Measurements from ENCODE around the gene MKRN2. TPM values are rescaled to one million over a fixed set of nuclear protein-coding genes. Genes with fewer than 3 reads are reported as not detected.

Gene MKRN2
- total and polyA plus RNA-seq, 12 donors, result 26.0 to 51.0 (median 37.3) TPM

- no peaks in the 10 kb centered on the region for H3K27me3 ChIP-seq
- no peaks in the 10 kb centered on the region for H3K9me3 ChIP-seq
- intact Hi-C loops (cut with DNase I), result loop anchor here in 1 of 10 donors (10.0 kb wide), 1 partner anchor 46 kb away; no protein-coding TSS in a partner anchor
- ATAC-seq (no peak), DNase-seq (no peak)
- 100% methylated on average over 1 of the region's 1 CpG for WGBS, 2 donors
- peaks cover 0 to 14% (median 5%) of the 10 kb centered on the region in 9 donors for H3K4me1 ChIP-seq
- no peak overlapping the region for H3K27ac ChIP-seq
- no peak for TF ChIP-seq CTCF (IDR thresholded peaks at IDR 0.05)
- peaks cover 0 to 92% (median 61%) of the 10 kb centered on the region in 9 donors for H3K36me3 ChIP-seq
- no peak overlapping the region for H3K4me3 ChIP-seq
Measured at GRCh38 chr3:12608376-12608775, 51.5 kb downstream of the MKRN2 start.

GRCh38 chr3:12611117-12611516 is 54.2 kb downstream of the MKRN2 start:
- Histone ChIP-seq H3K36me3 (peaks cover 0 to 92% (median 46%) of the 10 kb centered on the region in 9 donors), H3K27me3 (no peaks in the 10 kb centered on the region), H3K4me3 (no peak overlapping the region), H3K9me3 (no peaks in the 10 kb centered on the region), H3K4me1 (peaks cover 0 to 37% (median 11%) of the 10 kb centered on the region in 9 donors), H3K27ac (no peak overlapping the region)
- TF ChIP-seq CTCF (IDR thresholded peaks at IDR 0.05), result no peak
- ATAC-seq, result peak in 2 of 8 donors; percentile 25 to 65
- 72 to 76% methylated on average over 5 of the region's 5 CpGs for WGBS, 2 donors
- DNase-seq, result no peak
- intact Hi-C loops (cut with DNase I), result no loop called here

- WGBS, 2 donors, result 82 to 90% methylated on average over 6 of the region's 6 CpGs
- ATAC-seq, result no peak
Measured at GRCh38 chr3:12612514-12613226, 55.8 kb downstream of the MKRN2 start.

GRCh38 chr3:12613250-12613649 is 56.4 kb downstream of the MKRN2 start:
- 31% methylated on average over 4 of the region's 4 CpGs for WGBS, 2 donors

More at GRCh38 chr3:12612514-12613226, 55.8 kb downstream of the MKRN2 start:
- no peaks in the 10 kb centered on the region for H3K9me3 ChIP-seq
- intact Hi-C loops (cut with DNase I), result no loop called here
- H3K36me3 ChIP-seq, result peaks cover 0 to 92% (median 42%) of the 10 kb centered on the region in 9 donors
- no peak for TF ChIP-seq CTCF (IDR thresholded peaks at IDR 0.05)
- H3K4me3 ChIP-seq, result no peak overlapping the region
- no peaks in the 10 kb centered on the region for H3K27me3 ChIP-seq
- H3K27ac ChIP-seq, result no peak overlapping the region
- peaks cover 0 to 37% (median 12%) of the 10 kb centered on the region in 9 donors for H3K4me1 ChIP-seq
- no peak for DNase-seq

More at GRCh38 chr3:12613250-12613649, 56.4 kb downstream of the MKRN2 start:
- Histone ChIP-seq H3K4me1 (peaks cover 0 to 37% (median 12%) of the 10 kb centered on the region in 9 donors), H3K27me3 (no peaks in the 10 kb centered on the region), H3K9me3 (no peaks in the 10 kb centered on the region), H3K36me3 (peaks cover 0 to 92% (median 42%) of the 10 kb centered on the region in 9 donors), H3K4me3 (no peak overlapping the region), H3K27ac (no peak overlapping the region)
- DNase-seq, result no peak
- no peak for TF ChIP-seq CTCF (IDR thresholded peaks at IDR 0.05)
- ATAC-seq, result peak in 1 of 8 donors; percentile 41
- intact Hi-C loops (cut with DNase I), result no loop called here
